AG09319 (cell line): ENCODE data around the gene SYNE1.

Source experiments
- DNase-seq: peaks from one replicate; pipeline ENCODE4 v3.0.0-alpha.2; 2010; ENCODE audit warnings: low read depth; ENCODE audit errors: extremely low read depth
- TF ChIP-seq, protein P1 (sequence below): IDR thresholded peaks from 2 replicates; pipeline ENCODE4 v1.5.1; 2011; ENCODE audit warnings: low read depth, mild to moderate bottlenecking, inconsistent platforms, low read length, moderate library complexity

Gene SYNE1

DNA sequence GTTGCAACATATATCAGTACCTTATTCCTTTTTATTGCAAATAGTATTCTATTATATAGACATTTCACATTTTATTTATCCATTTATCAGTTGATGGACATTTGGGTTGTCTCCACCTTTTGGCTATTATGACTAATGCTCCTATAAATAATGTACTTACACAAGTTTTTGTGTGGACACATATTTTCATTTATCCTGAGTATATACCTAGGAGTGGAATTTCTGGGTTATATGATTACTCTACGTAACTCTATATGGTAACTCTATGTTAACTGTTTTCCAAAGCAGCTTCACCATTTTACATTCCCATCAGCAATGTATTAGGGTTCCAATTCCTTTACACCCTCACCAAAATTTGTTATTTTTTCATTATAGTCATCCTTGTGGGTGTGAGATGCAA, 424.7 kb downstream of the SYNE1 start:
- TF ChIP-seq, protein P1, sequence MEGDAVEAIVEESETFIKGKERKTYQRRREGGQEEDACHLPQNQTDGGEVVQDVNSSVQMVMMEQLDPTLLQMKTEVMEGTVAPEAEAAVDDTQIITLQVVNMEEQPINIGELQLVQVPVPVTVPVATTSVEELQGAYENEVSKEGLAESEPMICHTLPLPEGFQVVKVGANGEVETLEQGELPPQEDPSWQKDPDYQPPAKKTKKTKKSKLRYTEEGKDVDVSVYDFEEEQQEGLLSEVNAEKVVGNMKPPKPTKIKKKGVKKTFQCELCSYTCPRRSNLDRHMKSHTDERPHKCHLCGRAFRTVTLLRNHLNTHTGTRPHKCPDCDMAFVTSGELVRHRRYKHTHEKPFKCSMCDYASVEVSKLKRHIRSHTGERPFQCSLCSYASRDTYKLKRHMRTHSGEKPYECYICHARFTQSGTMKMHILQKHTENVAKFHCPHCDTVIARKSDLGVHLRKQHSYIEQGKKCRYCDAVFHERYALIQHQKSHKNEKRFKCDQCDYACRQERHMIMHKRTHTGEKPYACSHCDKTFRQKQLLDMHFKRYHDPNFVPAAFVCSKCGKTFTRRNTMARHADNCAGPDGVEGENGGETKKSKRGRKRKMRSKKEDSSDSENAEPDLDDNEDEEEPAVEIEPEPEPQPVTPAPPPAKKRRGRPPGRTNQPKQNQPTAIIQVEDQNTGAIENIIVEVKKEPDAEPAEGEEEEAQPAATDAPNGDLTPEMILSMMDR: no peak
- DNase-seq: no peak

DNA sequence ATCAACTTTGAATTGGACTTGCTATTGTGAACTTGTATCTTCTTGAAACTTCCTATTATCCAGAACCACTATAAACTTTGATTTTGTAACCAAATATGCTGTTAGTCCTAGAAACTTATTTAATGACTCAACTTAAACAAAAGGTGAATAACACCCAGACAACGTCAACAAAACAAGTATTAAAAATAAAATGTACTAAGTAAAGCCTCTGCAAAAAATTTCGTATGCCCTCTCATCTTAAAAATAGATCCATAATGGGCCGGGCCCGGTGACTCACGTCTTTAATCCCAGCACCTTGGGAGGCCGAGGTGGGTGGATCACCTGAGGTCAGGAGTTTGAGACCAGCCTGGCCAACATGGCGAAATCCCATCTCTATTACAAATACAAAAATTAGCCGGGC, 428.0 kb downstream of the SYNE1 start:
- DNase-seq: no peak
- TF ChIP-seq, protein P1: no peak

DNA sequence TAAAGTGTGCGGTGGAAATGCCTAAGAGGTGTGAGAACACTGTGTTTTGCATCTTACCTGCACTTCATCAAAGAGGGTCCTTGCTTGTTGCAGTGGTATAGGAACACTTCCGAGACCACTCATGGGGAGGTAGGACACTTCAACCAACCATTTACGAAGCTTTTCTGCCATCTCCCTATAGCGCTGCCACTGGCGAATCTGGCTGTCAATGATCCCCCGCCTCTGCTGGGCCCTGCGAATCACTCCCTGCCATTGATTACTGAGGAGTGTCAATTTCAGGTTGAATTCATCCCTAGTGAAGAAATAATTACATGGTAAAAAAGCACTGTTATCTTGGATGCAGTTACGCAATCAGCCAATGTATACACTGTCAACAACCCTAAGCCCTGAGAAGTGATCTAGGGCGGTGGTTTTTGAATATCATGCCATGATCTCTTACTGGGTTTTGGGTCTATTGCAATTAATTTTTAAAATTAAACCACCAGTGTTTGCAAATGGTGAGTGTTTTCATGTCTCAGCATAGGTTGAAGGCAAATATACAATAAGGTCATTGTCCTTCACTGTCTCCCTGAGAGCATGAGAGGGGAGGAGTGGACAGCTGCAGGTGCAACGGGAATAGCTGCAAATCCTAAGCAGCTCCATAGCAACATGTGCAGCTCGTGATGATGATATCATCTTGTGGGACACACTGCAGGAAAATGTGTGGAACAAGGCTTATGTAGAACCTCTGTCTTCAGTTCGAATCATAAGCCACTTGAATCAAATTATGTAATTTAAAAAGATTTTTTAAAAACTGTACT, 429.0 kb downstream of the SYNE1 start:
- no peak for DNase-seq
- TF ChIP-seq, protein P1: no peak

DNA sequence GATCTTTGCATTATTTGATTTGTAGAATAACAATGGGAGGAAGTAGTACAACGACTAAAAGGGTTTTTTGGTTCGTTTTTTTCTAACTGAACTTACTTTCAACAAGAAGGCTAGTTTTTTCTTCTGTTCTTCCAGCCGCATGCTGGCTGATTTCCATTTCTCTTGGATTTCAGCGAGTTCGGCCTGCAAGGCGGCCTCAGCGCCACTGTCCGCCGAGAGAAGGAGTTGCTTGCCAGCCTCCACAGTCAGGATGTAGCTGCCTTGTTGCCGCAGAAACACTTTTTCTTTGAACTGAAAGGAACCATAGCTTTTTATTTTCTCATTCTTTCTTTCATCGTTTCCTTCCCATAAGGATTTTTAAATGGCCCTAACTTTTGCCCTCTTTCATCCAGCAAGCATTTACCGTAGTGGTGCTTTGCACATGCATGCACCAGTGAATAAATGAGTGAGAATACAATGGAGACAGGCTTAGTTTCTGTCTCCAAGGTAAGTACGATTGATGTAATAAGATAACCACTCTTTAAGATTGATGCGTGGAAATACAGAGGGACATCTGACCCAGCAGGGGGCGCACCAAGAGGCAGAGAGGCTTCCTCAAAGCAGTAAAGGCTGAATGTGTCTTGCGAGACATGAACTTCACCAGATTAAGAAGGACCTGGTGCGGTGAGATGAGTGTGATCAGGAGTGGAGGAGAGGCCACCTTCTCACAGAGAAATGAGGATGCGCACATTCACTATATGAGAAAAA, 430.9 kb downstream of the SYNE1 start:
- TF ChIP-seq, protein P1: peak; percentile 36
- DNase-seq: no peak

DNA sequence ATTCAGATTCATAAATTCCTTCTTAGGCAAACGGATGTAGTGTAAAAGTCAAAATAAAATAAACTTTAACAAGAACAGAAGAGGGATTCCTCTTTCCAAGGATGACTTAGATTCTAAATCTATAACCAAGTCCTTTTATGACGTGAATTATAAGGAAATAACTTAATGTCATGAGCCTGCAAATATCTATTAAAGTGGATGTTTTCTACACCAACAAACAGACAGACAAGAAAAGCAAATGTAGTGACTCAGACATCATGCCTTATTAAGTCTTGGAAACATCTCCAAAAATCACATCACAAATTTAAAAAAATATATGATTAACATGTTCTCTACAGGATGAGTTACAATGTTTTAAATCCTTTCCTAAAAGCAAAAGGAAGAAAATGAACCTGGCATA, 432.6 kb downstream of the SYNE1 start:
- TF ChIP-seq, protein P1: no peak
- DNase-seq: no peak

DNA sequence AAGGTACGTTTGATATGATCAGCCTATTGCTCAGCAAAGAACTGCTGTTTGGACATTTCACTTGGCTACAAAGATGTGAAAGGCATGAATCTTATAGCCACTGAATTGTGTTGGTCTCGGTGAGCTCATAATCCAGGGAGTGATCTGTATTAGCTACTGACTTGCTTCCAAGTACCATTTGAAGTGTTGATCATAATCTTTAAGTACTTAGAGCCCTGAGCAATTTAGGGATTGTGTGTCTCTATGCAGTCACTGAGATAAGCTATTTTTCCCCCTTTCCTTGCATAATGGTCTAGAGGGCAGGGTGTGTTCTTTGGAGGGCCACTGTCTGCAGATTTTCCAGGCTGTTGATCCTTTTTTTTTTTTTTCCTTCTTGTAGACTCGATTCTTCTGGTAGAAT, 436.0 kb downstream of the SYNE1 start:
- no peak for DNase-seq
- TF ChIP-seq, protein P1: no peak

DNA sequence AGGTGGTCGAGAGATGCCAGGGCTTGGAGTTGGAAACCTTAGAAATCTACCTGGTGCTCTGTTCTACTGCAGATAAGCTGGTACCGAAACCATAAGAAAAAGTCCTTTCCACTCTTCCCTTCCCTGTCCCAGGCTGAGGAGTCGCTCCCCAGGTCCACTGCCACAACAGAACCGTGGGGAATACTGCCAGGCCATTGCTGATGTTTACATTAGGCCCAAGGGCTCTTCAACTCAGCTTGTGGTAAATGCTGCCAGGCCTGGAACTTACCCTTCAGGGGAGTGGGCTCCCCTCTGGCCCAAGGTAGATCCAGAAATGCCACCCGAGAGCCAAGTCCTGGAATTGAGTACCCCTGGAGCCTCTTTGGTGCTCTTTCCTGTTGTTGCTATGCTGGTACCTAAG, 441.3 kb downstream of the SYNE1 start:
- DNase-seq: no peak
- TF ChIP-seq, protein P1: no peak
